CD4-positive, alpha-beta T cell treated with Interleukin-17A for 4 hours (primary cell): ENCODE measurements around the gene ALG6.

Experiments
- DNase-seq: peaks from one replicate; pipeline ENCODE4 v3.0.0-alpha.2; 2020; ENCODE audit warnings: mixed read lengths

Gene ALG6

GRCh38 chr1:63367215-63368103 is at the start of gene ALG6:
Gene ALG6, plus strand, starts transcription at chr1:63367627. Its CDS starts 3,351 bp downstream, at chr1:63370978.
- DNase-seq = peak; percentile 94

- DNase-seq = no peak
Measured at GRCh38 chr1:63317817-63318152, 49.6 kb upstream of the ALG6 start.

GRCh38 chr1:63318201-63318979 is 49.0 kb upstream of the ALG6 start:
- no peak for DNase-seq

GRCh38 chr1:63319046-63320021 is 48.1 kb upstream of the ALG6 start:
- DNase-seq = no peak

- no peak for DNase-seq
Measured at GRCh38 chr1:63320022-63320721, 47.3 kb upstream of the ALG6 start.

- no peak for DNase-seq
Measured at GRCh38 chr1:63321066-63321784, 46.2 kb upstream of the ALG6 start.

GRCh38 chr1:63321785-63322113 is 45.7 kb upstream of the ALG6 start:
- no peak for DNase-seq

GRCh38 chr1:63322114-63322943 is 45.1 kb upstream of the ALG6 start, which contains the start of gene FOXD3:
Gene FOXD3, plus strand, starts transcription at chr1:63322567. Its CDS starts 492 bp downstream, at chr1:63323059.
- no peak for DNase-seq

GRCh38 chr1:63322944-63323864 is 44.2 kb upstream of the ALG6 start:
- peak; percentile 50 for DNase-seq

GRCh38 chr1:63323865-63324778 is 43.3 kb upstream of the ALG6 start:
- DNase-seq = no peak

- no peak for DNase-seq
Measured at GRCh38 chr1:63324779-63325119, 42.7 kb upstream of the ALG6 start.

- DNase-seq = no peak
Measured at GRCh38 chr1:63325279-63325985, 42.0 kb upstream of the ALG6 start.

GRCh38 chr1:63326106-63326472 is 41.3 kb upstream of the ALG6 start:
- no peak for DNase-seq

- no peak for DNase-seq
Measured at GRCh38 chr1:63326473-63327380, 40.7 kb upstream of the ALG6 start.

- peak; percentile 43 for DNase-seq
Measured at GRCh38 chr1:63327417-63328054, 39.9 kb upstream of the ALG6 start.

- DNase-seq = no peak
Measured at GRCh38 chr1:63328122-63328521, 39.3 kb upstream of the ALG6 start.
